AG10803 (cell line): ENCODE results near the gene OR8G1.
"Not testable (repeated sequence)": the region's sequence is repeated elsewhere in the genome, so short reads cannot be mapped to it uniquely, and the experiment has no call there.

Source experiments
- DNase-seq: peaks from one replicate; pipeline ENCODE4 v3.0.0; 2010; ENCODE audit warnings: low read depth
- H3K4me3 ChIP-seq: 2 replicates; pipeline ENCODE4 v1.5.1; 2011; ENCODE audit warnings: mild to moderate bottlenecking, low read length, control low read depth
- CTCF ChIP-seq: conservative IDR thresholded peaks from 2 replicates; pipeline ENCODE4 v1.5.1; 2011; ENCODE audit warnings: mild to moderate bottlenecking, low read length, control low read depth, inconsistent platforms

OR8G1 gene

GRCh38 chr11:124238512-124238911, 2.4 kb upstream of the OR8G1 start:
- no peak overlapping the region for H3K4me3 ChIP-seq
- TF ChIP-seq CTCF: no peak
- DNase-seq: no peak

GRCh38 chr11:124249869-124250268, 9.0 kb downstream of the OR8G1 start:
- not testable (repeated sequence) for DNase-seq, H3K4me3 ChIP-seq

GRCh38 chr11:124256076-124256475, 15.2 kb downstream of the OR8G1 start, which contains the start of gene OR8G5:
Gene OR8G5 (plus strand): TSS chr11:124256376. CDS start chr11:124264932, 8,556 bp downstream.
- no peak within 1 kb of the TSS for H3K4me3 ChIP-seq
- no peak for DNase-seq
- no peak for TF ChIP-seq CTCF

- not testable (repeated sequence) for DNase-seq, H3K4me3 ChIP-seq
These were observed 24.1 kb downstream of the OR8G1 start for GRCh38 chr11:124265041-124265440.

- DNase-seq: not testable (repeated sequence)
These were observed 30.0 kb downstream of the OR8G1 start for GRCh38 chr11:124270886-124271285.

GRCh38 chr11:124274000-124274399, 33.1 kb downstream of the OR8G1 start:
- no peak for DNase-seq
- TF ChIP-seq CTCF: no peak
- H3K4me3 ChIP-seq: no peak overlapping the region

More at GRCh38 chr11:124270886-124271285, 30.0 kb downstream of the OR8G1 start:
- H3K4me3 ChIP-seq: not testable (repeated sequence)

- TF ChIP-seq CTCF: no peak
These were observed 35.2 kb downstream of the OR8G1 start for GRCh38 chr11:124276081-124276480.

GRCh38 chr11:124277207-124277606, 36.3 kb downstream of the OR8G1 start:
- no peak overlapping the region for H3K4me3 ChIP-seq
- TF ChIP-seq CTCF: no peak
- DNase-seq: no peak

More at GRCh38 chr11:124276081-124276480, 35.2 kb downstream of the OR8G1 start:
- no peak overlapping the region for H3K4me3 ChIP-seq
- peak; percentile 1 for DNase-seq

- H3K4me3 ChIP-seq: no peak overlapping the region
- no peak for TF ChIP-seq CTCF
- DNase-seq: no peak
These were observed 36.9 kb downstream of the OR8G1 start for GRCh38 chr11:124277804-124278203.
